Breast epithelium (tissue), 4 donors: ENCODE data around the gene SHROOM3. TPM values are rescaled to one million over a fixed set of nuclear protein-coding genes. Genes with fewer than 3 reads are reported as not detected.

ENCODE experiments used
- DNase-seq, 2 donors: peaks; one replicate each; pipeline ENCODE4 v3.0.0-alpha.2; 2019; ENCODE audit warnings: low spot score in 2 of 2
- H3K27ac ChIP-seq, 2 donors: fragments of 200-600 bp; sonication (generic) in 1 of 2; one replicate each; pipeline ENCODE4 v1.5.1; 2016 to 2019; ENCODE audit warnings: mild to moderate bottlenecking in 1 of 2
- H3K27me3 ChIP-seq, 2 donors: fragments of 200-600 bp; sonication (generic) in 1 of 2; one replicate each; pipeline versions ENCODE4 v1.5.1 to v1.6.0; 2017 to 2019; ENCODE audit warnings: control low read depth in 1 of 2, mild to moderate bottlenecking in 1 of 2
- H3K36me3 ChIP-seq: fragments of 200-600 bp; one replicate; pipeline ENCODE4 v1.5.1; 2019
- H3K4me1 ChIP-seq, 2 donors: fragments of 200-600 bp; sonication (generic); one replicate each; pipeline ENCODE4 v1.5.1; 2016 to 2019; ENCODE audit warnings: control low read depth in 1 of 2
- H3K4me3 ChIP-seq, 3 donors: fragments of 200-600 bp; sonication (generic); 1 replicate in 2 of 3; 2 replicates in 1 of 3; pipeline ENCODE4 v1.5.1; 2016 to 2019; ENCODE audit warnings: mild to moderate bottlenecking in 3 of 3, moderate library complexity in 2 of 3
- H3K9me3 ChIP-seq, 2 donors: fragments of 200-600 bp; sonication (generic) in 1 of 2; one replicate each; pipeline ENCODE4 v1.5.1; 2016 to 2019; ENCODE audit warnings: control low read depth in 1 of 2
- POLR2A ChIP-seq: fragments of 450-650 bp; IDR thresholded peaks from one replicate; pipeline ENCODE4 v1.6.1; 2016; ENCODE audit warnings: antibody characterized with exemption, mild to moderate bottlenecking, moderate library complexity
- POLR2AphosphoS5 ChIP-seq, 3 donors: sonication (generic); formaldehyde crosslinking; IDR thresholded peaks; one replicate each; pipeline ENCODE4 v1.6.1; 2017; ENCODE audit warnings: antibody characterized with exemption in 3 of 3
- intact Hi-C: fragments of 100-400 bp; cut with DNase I; formaldehyde crosslinking; loops from one replicate; pipeline ENCODE4 v1.15.1; 2023; ENCODE audit warnings: low total_unique reads
- total RNA-seq, 3 donors: library from RNA; depleted of rRNA; stranded (reverse); fragments of >200 nt; gene quantifications; one replicate each; pipeline ENCODE4 v1.1.0, GENCODE V29; 2016
- TF ChIP-seq, protein P1 (sequence below), 3 donors: fragments of 450-650 bp; IDR thresholded peaks; one replicate each; pipeline ENCODE4 v1.5.1; 2016 to 2017; ENCODE audit warnings: antibody characterized with exemption in 3 of 3, mild to moderate bottlenecking in 3 of 3, moderate library complexity in 3 of 3

Gene SHROOM3
- total RNA-seq, 3 donors from 2014 or later: 0.32 to 145 (median 100) TPM

GRCh38 chr4:76706581-76706980 lies 271.6 kb downstream of the SHROOM3 start:
- intact Hi-C loops: no loop called here
- H3K4me3 ChIP-seq: no peak overlapping the region
- peaks cover 0 to 7% of the 10 kb centered on the region in 2 donors for H3K4me1 ChIP-seq
- H3K27ac ChIP-seq: peak overlapping the region; percentile 74 to 86
- no peaks in the 10 kb centered on the region for H3K9me3 ChIP-seq
- TF ChIP-seq, protein P1, sequence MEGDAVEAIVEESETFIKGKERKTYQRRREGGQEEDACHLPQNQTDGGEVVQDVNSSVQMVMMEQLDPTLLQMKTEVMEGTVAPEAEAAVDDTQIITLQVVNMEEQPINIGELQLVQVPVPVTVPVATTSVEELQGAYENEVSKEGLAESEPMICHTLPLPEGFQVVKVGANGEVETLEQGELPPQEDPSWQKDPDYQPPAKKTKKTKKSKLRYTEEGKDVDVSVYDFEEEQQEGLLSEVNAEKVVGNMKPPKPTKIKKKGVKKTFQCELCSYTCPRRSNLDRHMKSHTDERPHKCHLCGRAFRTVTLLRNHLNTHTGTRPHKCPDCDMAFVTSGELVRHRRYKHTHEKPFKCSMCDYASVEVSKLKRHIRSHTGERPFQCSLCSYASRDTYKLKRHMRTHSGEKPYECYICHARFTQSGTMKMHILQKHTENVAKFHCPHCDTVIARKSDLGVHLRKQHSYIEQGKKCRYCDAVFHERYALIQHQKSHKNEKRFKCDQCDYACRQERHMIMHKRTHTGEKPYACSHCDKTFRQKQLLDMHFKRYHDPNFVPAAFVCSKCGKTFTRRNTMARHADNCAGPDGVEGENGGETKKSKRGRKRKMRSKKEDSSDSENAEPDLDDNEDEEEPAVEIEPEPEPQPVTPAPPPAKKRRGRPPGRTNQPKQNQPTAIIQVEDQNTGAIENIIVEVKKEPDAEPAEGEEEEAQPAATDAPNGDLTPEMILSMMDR (IDR thresholded peaks at IDR 0.05): no peak
- no peak for DNase-seq
- H3K36me3 ChIP-seq: no peaks in the 10 kb centered on the region
- H3K27me3 ChIP-seq: no peaks in the 10 kb centered on the region

DNA sequence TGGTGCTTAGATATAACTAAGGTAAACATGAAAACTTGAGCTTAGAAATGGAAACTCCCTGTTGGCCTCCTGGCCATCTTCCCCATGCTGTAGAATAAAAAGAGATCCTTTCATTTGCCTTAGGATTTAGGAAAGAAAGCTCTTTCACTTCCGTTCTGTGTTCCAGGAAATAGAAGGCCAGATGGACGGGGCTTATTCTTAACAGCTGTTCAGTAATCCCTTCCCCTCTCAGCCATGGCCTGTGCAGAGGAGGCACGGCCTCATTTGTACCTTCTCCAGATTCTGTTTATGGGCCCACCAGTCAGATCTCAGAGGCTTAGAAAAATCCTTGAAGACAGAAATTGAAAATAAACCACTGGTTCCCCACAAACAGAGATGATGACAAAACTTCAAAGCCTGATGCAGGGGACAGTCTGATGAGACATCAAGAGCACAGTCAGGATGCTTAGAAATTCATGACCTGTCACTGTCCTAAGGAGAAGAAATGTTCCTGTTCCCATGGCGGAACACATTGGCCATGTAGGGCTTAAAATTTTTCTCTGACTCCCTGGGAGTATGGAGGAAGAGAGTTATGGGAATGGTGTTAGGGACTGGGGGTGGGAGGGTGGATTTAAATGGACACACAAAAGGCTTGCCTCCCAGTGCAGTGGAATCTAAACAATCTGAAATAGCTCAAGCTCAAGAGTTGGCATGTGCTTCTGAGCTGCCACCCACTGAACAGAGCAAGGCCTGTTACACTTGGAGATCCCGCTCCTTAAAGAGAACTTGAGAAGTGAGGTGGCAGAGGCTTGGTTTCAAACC lies 274.1 kb downstream of the SHROOM3 start:
- Histone ChIP-seq H3K9me3 (no peaks in the 10 kb centered on the region), H3K27ac (peak overlapping the region; percentile 45 to 65), H3K4me1 (peaks cover 0 to 4% of the 10 kb centered on the region in 2 donors), H3K27me3 (no peaks in the 10 kb centered on the region), H3K36me3 (no peaks in the 10 kb centered on the region), H3K4me3 (no peak overlapping the region)
- intact Hi-C loops: no loop called here
- DNase-seq: no peak
- no peak for TF ChIP-seq POLR2A
- TF ChIP-seq POLR2AphosphoS5 (IDR thresholded peaks at IDR 0.05): no peak
- TF ChIP-seq, protein P1 (IDR thresholded peaks at IDR 0.05): no peak

- Histone ChIP-seq H3K4me3 (no peak overlapping the region), H3K27me3 (no peaks in the 10 kb centered on the region), H3K36me3 (no peaks in the 10 kb centered on the region), H3K4me1 (no peaks in the 10 kb centered on the region), H3K9me3 (no peaks in the 10 kb centered on the region), H3K27ac (peak overlapping the region; percentile 45 to 65)
- no peak for DNase-seq
- no peak for TF ChIP-seq POLR2A
- TF ChIP-seq, protein P1 (IDR thresholded peaks at IDR 0.05): no peak
- no peak for TF ChIP-seq POLR2AphosphoS5 (IDR thresholded peaks at IDR 0.05)
- intact Hi-C loops: no loop called here
Measured at GRCh38 chr4:76709772-76710090, 274.7 kb downstream of the SHROOM3 start.

DNA sequence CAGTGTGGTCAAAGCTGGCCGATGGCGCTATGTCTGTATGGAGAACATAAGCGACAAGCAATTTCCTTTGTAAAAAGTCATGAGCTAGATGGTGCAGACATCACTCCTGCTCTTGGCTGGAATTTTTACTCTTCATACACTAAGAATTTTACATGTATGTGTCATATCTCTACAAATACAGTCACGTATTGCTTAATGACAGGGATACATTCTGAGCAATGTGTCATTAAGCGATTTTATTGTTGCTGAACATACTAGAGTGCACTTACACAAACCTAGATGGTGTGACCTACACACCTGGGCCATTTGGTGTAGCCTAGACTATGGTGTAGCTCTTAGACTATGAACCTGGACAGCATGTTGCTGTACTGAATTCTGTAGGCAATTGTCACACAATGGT lies 277.5 kb downstream of the SHROOM3 start:
- Histone ChIP-seq H3K27ac (no peak overlapping the region), H3K27me3 (no peaks in the 10 kb centered on the region), H3K4me1 (peaks cover 0 to 10% of the 10 kb centered on the region in 2 donors), H3K9me3 (no peaks in the 10 kb centered on the region), H3K36me3 (no peaks in the 10 kb centered on the region), H3K4me3 (no peak overlapping the region)
- no peak for DNase-seq
- intact Hi-C loops: no loop called here
- TF ChIP-seq POLR2AphosphoS5 (IDR thresholded peaks at IDR 0.05): no peak
- TF ChIP-seq, protein P1 (IDR thresholded peaks at IDR 0.05): no peak

- H3K4me3 ChIP-seq: no peak overlapping the region
- peaks cover 0 to 10% of the 10 kb centered on the region in 2 donors for H3K4me1 ChIP-seq
- intact Hi-C loops: no loop called here
- H3K36me3 ChIP-seq: no peaks in the 10 kb centered on the region
- DNase-seq: no peak
- H3K27ac ChIP-seq: peak overlapping the region in 1 of 2 donors; percentile 69
- H3K27me3 ChIP-seq: no peaks in the 10 kb centered on the region
- no peaks in the 10 kb centered on the region for H3K9me3 ChIP-seq
- TF ChIP-seq, protein P1 (IDR thresholded peaks at IDR 0.05): no peak
- no peak for TF ChIP-seq POLR2AphosphoS5 (IDR thresholded peaks at IDR 0.05)
- no peak for TF ChIP-seq POLR2A
Measured at GRCh38 chr4:76714226-76714625, 279.2 kb downstream of the SHROOM3 start.
